CD4-positive, alpha-beta T cell treated with Interleukin-12 subunit alpha and Interleukin-12 subunit beta, for 1 hour (primary cell): ENCODE results near the gene KPRP.

Experiments
- DNase-seq: peaks from one replicate; pipeline ENCODE4 v3.0.0-alpha.2; 2020

KPRP gene, protein sequence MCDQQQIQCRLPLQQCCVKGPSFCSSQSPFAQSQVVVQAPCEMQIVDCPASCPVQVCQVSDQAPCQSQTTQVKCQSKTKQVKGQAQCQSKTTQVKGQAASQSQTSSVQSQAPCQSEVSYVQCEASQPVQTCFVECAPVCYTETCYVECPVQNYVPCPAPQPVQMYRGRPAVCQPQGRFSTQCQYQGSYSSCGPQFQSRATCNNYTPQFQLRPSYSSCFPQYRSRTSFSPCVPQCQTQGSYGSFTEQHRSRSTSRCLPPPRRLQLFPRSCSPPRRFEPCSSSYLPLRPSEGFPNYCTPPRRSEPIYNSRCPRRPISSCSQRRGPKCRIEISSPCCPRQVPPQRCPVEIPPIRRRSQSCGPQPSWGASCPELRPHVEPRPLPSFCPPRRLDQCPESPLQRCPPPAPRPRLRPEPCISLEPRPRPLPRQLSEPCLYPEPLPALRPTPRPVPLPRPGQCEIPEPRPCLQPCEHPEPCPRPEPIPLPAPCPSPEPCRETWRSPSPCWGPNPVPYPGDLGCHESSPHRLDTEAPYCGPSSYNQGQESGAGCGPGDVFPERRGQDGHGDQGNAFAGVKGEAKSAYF

DNA sequence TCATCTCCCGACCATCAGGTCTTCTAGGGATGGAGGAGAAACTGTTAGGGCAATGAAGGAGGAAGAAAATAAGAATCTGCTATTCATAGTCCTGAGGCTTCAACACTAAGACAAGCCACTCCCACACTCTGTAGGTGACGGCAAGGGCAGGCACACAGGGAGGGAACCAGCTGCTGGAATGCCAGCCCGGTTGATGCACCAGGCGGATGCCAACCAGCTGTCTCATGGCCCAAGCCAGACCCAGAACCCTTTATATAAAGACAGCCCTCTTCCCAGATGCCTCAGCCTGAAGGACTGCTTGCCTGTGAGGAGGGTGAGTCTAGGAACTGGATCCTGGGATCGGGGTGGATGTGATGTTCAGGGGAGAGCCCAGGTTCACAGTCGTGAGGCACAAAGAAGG lies at the start of gene KPRP:
TSS of gene KPRP (plus strand) at position 279 of the 400 bp plus-strand sequence. CDS start 1,564 bp downstream, outside the sequence.
- no peak for DNase-seq

- DNase-seq, result no peak
Observed at GRCh38 chr1:152718238-152718637, 39.6 kb upstream of the KPRP start.

DNA sequence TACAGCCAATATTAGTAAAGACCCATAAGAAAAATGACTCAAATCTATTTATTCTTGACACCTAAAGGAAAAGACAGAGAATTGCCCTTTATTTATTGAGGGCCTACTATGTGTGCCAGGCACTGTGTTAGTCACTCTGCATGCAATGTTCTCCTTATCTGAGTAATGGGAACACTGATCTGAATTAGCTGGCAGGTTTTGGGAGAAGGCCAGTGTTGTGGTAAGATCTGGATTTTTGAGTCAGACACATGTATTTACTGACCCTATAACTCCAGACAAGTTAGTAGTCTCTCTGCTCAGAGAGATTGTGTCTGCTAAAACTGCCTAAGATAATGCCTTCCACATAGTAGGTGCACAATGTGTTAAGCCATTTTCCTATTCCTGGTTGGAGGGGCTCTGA lies 32.6 kb upstream of the KPRP start:
- DNase-seq, result no peak

- DNase-seq, result no peak
Observed at GRCh38 chr1:152728986-152729385, 28.8 kb upstream of the KPRP start.

DNA sequence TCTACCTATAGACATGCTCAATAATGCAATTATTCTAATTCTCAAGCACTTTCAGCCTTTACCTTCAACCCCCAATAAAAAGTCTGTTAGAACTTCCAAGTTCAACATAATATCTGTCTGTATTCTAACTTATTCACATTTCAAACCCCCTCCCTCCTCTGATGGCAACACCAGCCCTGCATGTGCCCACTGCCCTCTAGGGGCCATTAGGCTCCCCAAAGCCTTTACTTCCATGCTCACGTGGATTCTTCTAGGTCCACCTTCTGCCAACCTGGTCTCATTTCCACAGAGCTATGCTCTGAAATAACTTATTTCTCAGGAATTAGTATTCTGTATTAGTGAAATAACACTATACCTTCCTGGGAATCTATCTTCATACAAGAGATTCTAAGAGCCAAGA lies 22.2 kb upstream of the KPRP start:
- DNase-seq, result no peak

- no peak for DNase-seq
Observed at GRCh38 chr1:152737997-152738396, 19.8 kb upstream of the KPRP start.

DNA sequence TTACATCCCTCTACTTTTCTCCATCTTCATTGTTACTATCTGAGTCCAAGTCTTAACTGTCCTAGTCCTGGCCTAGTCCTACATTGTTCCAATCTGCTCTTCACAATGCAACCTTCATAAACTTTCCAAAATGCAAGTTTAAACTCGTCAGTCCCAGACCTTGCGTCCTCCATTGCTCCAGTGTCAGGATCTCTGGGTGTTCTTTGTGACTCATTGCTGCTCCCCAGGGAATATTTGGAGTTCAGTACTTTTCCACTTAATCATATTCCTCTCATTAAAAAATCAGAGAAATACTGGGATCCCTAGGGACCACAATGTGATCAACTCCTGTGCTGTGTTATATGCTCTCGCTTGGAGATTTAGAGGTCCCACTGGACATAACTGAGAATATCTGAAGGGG lies 18.0 kb upstream of the KPRP start:
- no peak for DNase-seq

- DNase-seq, result no peak
Observed at GRCh38 chr1:152741656-152742055, 16.2 kb upstream of the KPRP start.

DNA sequence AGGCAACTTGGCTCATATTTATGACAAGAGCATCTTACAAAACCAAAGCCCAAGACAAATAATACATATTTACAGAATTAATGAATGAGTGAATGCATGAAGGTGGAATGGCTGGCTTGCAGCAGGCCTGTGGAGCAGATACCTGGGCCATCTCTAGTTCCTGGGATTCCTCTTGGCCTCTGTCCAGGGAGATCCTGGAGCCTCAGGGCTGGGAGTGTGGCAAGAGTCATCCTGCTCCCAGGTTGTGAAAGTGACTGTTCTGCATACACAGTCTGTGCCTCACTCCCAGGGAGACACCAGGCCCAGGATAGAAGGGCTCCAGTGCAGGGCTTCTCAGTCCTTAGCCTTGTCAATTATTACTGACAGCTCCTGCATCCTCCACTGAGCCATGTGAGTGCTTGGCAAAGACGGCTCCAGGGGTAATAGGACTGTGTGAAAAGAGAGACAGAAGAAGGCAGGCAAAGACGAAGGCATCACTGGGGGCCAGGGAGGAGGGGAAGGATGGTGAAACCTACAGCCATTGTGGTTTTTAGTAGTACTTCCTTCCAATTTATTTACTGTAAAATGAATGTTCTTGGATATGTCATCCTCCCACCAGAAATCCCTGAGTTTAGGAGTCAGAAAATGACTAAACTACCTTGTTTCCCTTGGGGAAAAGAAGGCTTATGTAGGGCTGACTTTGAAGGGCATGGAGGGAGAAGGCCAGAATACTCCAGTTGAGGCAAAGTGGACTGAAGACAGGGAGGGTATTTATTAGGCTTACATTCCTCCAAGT lies 14.3 kb upstream of the KPRP start:
- DNase-seq, result no peak

GRCh38 chr1:152745289-152745704 lies 12.5 kb upstream of the KPRP start:
- DNase-seq, result no peak

GRCh38 chr1:152745765-152746444 lies 11.9 kb upstream of the KPRP start:
- DNase-seq, result no peak

DNA sequence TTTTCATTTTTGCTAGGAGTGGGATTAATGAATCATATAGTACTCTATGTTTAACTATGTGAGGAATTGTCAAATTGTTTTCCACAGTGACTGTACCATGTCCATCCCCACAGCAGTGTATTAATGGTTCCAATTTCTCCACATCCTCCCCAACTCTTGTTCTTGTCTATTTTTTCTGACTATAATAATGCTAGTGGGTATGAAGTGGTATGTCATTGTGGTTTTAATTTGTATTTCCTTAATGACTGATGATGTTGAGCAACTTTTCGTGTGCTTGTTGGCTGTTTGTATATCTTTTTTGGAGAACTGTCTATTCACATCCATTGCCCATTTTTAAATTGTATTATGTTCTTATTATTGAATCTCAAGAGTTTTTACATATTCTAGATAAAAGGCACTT lies 10.0 kb upstream of the KPRP start:
- no peak for DNase-seq

- DNase-seq, result no peak
Observed at GRCh38 chr1:152752225-152752624, 5.6 kb upstream of the KPRP start.

- no peak for DNase-seq
Observed at GRCh38 chr1:152753586-152753985, 4.2 kb upstream of the KPRP start.

DNA sequence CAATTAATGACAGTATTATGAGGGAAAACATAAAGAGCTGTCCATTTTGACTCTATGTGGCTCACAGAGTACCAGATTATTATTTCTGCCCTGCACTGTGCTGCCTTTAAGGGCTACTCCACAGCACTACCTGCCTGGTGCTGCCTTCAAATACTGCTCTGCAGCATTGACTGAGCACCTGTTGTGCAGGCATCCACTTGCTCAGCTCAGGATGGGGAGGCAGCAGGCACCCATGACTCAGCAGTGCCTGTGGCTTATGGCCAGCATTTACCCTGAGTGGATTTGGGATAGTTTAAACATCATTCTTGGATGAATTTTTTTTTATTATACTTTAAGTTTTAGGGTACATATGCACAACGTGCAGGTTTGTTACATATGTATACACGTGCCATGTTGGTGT lies 953 bp upstream of the KPRP start:
- no peak for DNase-seq

- no peak for DNase-seq
Observed at GRCh38 chr1:152758636-152759035, 811 bp downstream of the KPRP start.

DNA sequence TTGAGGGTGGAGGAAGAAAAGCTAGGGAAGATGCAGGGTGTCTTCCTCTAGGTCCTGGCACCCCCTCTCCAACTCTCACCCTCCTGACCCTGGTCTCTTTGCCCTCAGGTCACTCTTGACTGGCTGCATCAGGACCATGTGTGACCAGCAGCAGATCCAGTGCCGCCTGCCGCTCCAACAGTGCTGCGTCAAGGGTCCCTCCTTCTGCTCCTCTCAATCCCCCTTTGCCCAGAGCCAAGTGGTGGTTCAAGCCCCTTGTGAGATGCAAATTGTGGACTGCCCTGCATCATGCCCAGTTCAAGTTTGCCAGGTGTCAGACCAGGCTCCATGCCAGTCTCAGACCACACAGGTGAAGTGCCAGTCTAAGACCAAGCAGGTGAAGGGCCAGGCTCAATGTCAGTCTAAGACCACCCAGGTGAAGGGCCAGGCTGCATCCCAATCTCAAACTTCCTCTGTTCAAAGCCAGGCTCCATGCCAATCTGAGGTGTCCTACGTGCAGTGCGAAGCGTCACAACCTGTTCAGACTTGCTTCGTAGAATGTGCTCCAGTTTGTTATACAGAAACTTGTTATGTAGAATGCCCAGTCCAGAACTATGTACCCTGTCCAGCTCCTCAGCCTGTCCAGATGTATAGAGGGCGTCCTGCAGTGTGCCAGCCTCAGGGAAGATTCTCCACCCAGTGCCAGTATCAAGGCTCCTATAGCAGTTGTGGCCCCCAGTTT lies 1.8 kb downstream of the KPRP start:
- DNase-seq, result no peak

DNA sequence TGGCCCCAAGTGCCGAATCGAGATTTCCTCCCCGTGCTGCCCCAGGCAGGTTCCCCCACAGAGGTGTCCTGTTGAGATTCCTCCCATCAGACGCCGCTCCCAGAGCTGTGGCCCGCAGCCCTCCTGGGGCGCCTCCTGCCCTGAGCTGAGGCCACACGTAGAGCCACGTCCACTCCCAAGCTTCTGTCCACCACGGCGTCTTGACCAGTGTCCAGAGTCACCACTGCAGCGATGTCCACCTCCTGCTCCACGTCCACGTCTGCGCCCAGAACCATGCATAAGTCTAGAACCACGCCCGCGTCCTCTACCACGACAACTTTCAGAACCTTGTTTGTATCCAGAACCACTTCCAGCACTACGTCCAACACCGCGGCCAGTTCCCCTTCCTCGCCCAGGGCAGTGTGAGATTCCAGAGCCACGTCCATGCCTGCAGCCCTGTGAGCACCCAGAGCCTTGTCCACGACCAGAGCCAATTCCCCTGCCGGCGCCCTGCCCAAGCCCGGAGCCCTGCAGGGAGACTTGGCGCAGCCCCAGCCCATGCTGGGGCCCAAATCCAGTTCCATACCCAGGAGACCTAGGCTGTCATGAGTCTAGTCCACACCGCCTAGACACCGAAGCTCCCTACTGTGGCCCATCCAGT lies 2.8 kb downstream of the KPRP start:
- DNase-seq, result no peak

- no peak for DNase-seq
Observed at GRCh38 chr1:152761609-152762213, 3.9 kb downstream of the KPRP start.

DNA sequence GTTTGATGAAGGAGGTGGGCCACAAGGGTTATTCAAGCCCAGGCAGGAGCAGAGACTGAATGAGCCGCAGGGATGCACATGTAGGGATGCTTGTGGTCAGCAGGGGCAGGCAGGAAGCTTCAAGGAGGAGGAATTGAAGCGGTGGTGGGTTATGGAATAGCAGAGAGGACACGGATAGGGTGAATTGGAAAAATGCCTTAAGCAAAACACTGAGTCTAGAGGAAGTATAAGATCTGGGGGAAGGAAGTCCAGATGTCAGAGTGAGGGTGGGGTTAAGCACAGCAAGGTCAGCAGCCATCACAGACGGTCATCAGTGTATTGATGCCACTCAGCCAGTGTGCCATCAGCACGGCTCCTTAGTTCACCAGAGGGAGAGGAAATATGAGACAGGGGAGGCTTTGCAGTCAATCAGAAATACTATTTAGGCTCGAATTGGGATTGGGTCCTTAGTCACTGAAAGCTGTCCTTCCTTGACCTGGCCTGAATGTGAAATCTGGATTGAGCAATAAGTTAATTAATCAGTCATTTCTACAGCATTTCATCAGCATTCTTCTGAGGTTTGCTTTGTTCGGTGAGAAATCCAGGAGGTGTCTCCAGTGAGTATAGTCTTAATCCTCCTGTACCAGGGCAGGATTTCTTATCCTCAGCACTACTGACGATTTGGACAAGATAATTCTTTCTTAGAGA lies 11.2 kb downstream of the KPRP start:
- DNase-seq, result no peak

- DNase-seq, result no peak
Observed at GRCh38 chr1:152770411-152770810, 12.6 kb downstream of the KPRP start.
